ACC112 (cell line): ENCODE data around the gene AMZ2.
"Not testable (repeated sequence)": the region's sequence is repeated elsewhere in the genome, so short reads cannot be mapped to it uniquely, and the experiment has no call there.

Experiments used
- H2AFZ ChIP-seq: fragments of 200-600 bp; sonication (generic); one replicate; pipeline ENCODE4 v1.6.0; 2017; ENCODE audit warnings: antibody characterized with exemption, low read length; ENCODE audit not compliant: unreplicated experiment
- H3K27ac ChIP-seq: fragments of 200-600 bp; sonication (generic); 2 replicates; pipeline ENCODE4 v1.5.1; 2014; ENCODE audit warnings: low read depth, mild to moderate bottlenecking, antibody characterized with exemption, low read length, moderate library complexity
- H3K27me3 ChIP-seq: fragments of 200-600 bp; sonication (generic); 2 replicates; pipeline ENCODE4 v1.6.1; 2014; ENCODE audit warnings: mild to moderate bottlenecking, antibody characterized with exemption, low read length, moderate library complexity, mixed read lengths; ENCODE audit not compliant: insufficient read depth
- H3K36me3 ChIP-seq: fragments of 200-600 bp; sonication (generic); 2 replicates; pipeline ENCODE4 v1.6.1; 2016; ENCODE audit warnings: mild to moderate bottlenecking, antibody characterized with exemption, low read length, moderate library complexity, mixed read lengths; ENCODE audit not compliant: insufficient read depth
- H3K4me1 ChIP-seq: fragments of 200-600 bp; sonication (generic); one replicate; pipeline ENCODE4 v1.6.1; 2016; ENCODE audit warnings: low read length, mixed read lengths; ENCODE audit not compliant: insufficient read depth, unreplicated experiment, control insufficient read depth
- H3K4me3 ChIP-seq: fragments of 200-600 bp; sonication (generic); 2 replicates; pipeline ENCODE4 v1.5.1; 2014; ENCODE audit warnings: mild to moderate bottlenecking, low read depth, low read length
- H3K79me2 ChIP-seq: fragments of 200-600 bp; sonication (generic); one replicate; pipeline ENCODE4 v1.6.0; 2016; ENCODE audit warnings: low read length; ENCODE audit not compliant: control insufficient read depth, unreplicated experiment, insufficient read depth

The AMZ2 gene

DNA sequence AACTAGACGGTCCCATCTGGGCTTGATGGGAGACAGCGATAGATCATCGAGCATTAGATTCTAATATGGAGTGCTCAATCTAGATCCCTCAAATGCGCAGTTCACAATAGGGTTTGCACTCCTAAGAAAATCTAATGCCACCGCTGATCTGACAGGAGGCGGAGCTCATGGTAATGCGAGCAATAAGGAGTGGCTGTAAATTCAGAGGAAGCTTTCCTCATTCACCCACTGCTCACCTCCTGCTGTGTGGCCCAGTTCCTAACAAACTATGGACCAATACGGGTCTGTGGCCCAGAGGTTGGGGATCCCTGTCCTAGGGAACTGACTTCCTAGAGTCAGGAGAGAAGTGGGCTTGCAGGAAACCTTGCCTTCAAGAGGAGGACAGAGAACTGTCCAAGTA lies 25.2 kb upstream of the AMZ2 start:
- H2AFZ ChIP-seq, result no peak overlapping the region
- no peak overlapping the region for H3K4me3 ChIP-seq
- H3K36me3 ChIP-seq, result no peaks in the 10 kb centered on the region
- no peaks in the 10 kb centered on the region for H3K79me2 ChIP-seq
- H3K4me1 ChIP-seq, result no peaks in the 10 kb centered on the region
- H3K27ac ChIP-seq, result no peak overlapping the region
- no peaks in the 10 kb centered on the region for H3K27me3 ChIP-seq

DNA sequence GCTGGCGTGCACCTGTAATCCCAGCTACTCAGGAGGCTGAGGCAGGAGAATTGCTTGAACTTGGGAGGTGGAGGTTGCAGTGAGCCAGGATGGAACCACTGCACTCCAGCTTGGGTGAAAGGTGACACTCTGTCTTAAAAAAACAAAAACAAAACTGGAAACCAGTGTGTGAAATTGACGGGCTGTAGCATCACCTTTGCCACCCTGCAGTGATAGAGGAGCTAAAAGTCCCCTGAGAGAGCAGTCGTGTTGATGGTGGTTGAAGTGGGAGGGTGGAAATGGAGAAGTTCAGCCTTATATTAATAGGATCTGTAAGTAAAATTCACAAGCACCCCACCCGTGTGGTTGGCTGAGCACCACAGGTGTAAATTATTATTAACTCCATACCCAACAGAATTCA lies 22.8 kb upstream of the AMZ2 start:
- not testable (repeated sequence) for H3K27ac ChIP-seq, H3K36me3 ChIP-seq, H3K4me1 ChIP-seq, H2AFZ ChIP-seq, H3K79me2 ChIP-seq, H3K4me3 ChIP-seq, H3K27me3 ChIP-seq

DNA sequence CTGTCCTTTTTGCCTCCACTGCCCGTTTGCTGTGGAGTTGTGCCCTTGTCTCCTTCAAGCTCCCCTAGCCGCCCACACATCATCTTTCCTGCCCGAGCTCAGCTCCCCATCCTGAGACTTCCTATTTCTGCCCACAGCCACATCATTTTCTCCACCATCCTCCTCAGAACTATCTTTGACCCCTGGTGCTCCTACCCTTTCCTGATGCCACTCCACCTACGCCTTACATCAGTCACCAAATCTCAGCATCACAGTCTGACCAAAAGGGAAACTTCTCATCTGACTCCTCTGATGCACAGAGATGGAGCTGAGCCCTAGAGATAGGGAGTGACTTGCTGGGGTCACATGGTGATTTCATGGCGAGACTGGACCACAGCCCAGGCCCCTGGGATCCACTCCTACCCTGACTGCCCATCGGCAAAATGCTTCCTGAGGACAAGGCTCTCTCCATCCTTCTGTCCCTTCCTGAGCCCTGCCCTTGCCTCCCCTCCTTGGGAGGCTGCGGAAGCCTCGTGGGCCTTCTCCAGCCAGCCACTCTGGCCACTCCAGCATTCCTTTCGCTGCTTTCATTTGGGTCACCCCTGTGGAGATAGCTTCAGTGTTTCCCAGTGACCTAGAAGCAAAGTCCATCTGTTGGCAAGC lies 19.7 kb upstream of the AMZ2 start:
- not testable (repeated sequence) for H3K27ac ChIP-seq, H3K79me2 ChIP-seq, H3K4me3 ChIP-seq, H3K27me3 ChIP-seq, H2AFZ ChIP-seq, H3K36me3 ChIP-seq, H3K4me1 ChIP-seq

DNA sequence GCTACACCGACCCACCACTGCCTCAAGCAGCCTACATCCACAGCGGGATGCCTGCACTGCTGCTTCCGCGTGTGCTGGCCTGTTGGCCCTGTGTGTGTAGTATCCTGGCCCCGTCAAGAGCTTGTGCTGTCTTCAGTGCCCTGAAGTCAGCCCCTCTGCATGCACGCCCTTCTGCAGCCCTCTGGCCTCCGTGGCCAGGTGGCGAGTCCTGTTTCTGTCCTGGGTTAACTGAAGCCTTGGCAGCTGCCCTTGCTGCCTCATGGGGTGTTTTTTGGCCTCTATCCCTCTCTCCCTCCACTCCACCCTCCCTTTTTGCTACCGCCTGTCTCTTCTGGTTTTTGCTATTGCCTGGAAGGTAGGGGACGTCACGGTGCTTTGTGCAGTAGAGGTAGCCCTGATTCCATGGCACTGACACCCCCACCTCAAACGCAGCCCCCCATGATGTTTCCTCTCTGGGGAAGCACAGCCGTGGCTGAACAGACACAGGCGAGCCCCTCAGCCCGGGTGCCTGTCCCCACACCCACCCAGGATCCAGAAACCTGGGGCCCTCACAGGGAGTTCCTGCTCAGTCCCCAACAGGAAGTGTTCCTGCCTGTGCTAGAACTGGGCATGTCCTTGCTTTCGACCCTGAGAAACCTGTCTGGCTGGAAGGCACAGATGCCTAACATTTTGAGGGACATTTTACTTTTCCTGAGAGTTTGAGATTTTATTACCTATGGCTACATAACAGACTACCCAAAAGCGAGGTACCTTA lies 18.8 kb upstream of the AMZ2 start:
- H3K27ac ChIP-seq, result no peak overlapping the region
- H3K4me1 ChIP-seq, result no peaks in the 10 kb centered on the region
- H3K27me3 ChIP-seq, result no peaks in the 10 kb centered on the region
- H3K79me2 ChIP-seq, result no peaks in the 10 kb centered on the region
- H3K36me3 ChIP-seq, result no peaks in the 10 kb centered on the region
- H2AFZ ChIP-seq, result no peak overlapping the region
- H3K4me3 ChIP-seq, result no peak overlapping the region

DNA sequence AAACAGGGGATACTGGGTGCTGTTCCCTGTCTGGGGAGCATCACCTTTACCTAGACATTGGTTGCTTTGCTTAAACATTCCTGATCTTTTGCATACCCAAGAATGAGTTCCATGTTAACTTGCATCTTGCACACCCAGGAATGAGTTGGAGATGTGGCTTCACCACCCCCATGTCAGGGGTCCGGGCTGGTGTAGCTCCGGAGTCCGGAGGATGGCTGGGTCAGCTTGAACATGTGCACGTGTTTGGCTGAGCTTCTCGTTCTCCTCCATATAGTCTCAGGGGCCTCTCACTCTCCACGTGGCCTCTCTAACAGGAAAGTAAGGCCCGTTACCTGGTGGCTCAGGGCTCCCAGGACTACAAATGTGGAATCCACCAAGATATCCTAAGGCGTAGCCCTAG lies 18.2 kb upstream of the AMZ2 start:
- H3K27ac ChIP-seq, result no peak overlapping the region
- H3K79me2 ChIP-seq, result no peaks in the 10 kb centered on the region
- peaks cover 3% of the 10 kb centered on the region for H3K4me1 ChIP-seq
- no peak overlapping the region for H3K4me3 ChIP-seq
- no peaks in the 10 kb centered on the region for H3K27me3 ChIP-seq
- no peak overlapping the region for H2AFZ ChIP-seq
- H3K36me3 ChIP-seq, result no peaks in the 10 kb centered on the region

DNA sequence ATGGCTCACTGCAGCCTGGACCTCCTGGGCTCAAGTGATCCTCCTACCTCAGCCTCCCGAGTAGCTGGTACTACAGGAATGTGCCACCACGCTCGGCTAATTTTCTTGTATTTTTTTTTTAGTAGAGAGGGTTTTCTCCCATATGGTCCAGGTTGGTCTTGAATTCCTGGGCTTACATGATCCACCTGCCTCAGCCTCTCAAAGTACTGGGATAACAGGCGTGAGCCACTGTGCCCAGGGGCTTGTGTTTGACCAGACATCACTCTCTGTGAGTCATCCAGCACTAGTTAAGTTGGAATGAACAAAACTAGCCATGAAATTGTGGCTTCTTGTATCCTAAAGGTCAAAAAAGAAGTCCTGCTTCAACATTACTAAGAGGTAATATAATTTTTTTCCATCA lies 16.7 kb upstream of the AMZ2 start:
- H3K27ac ChIP-seq, H3K4me3 ChIP-seq, H3K27me3 ChIP-seq, H3K79me2 ChIP-seq, H2AFZ ChIP-seq, H3K36me3 ChIP-seq: not testable (repeated sequence)
- H3K4me1 ChIP-seq, result peaks cover 11% of the 10 kb centered on the region

DNA sequence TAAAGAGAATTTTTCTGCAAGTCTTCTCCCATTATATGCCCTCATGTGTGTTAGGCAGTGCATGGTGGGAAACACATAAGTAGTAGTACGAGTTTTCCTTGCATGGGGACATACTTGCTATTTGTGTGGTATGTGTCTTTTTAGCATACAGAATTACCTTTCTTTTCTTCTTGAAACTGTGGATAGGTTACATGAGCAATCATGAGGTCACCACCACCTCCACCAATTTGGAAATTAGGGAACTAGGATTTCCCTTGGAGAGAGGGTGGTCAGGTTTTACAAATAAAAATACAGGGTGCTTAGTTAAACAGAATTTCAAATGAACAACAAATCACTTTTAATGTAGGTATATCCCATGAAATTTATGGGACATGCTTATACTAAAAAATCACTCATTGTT lies 16.3 kb upstream of the AMZ2 start:
- no peaks in the 10 kb centered on the region for H3K79me2 ChIP-seq
- no peak overlapping the region for H3K4me3 ChIP-seq
- H3K27me3 ChIP-seq, result no peaks in the 10 kb centered on the region
- no peak overlapping the region for H3K27ac ChIP-seq
- no peaks in the 10 kb centered on the region for H3K36me3 ChIP-seq
- H3K4me1 ChIP-seq, result peaks cover 11% of the 10 kb centered on the region
- H2AFZ ChIP-seq, result no peak overlapping the region

DNA sequence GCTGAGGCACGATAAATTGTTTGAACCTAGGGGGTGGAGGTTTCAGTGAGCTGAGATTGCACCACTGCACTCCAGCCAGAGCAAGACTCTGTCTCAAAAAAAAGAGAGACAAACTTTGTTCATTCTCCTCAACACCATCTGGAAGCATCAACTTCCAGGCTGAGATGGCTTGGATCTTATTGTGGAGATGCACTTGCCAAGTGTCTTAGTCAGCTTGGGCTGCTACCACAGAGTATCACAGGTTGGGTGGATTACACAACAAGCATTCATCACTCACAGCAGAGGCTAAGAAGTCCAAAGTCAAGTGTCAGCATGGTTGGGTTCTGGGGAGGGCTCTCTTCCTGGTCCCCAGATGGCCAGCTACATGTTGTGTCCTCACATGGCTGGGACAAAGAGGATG lies 15.1 kb upstream of the AMZ2 start:
- H3K4me1 ChIP-seq, result peaks cover 11% of the 10 kb centered on the region
- H3K4me3 ChIP-seq, result not testable (repeated sequence)

DNA sequence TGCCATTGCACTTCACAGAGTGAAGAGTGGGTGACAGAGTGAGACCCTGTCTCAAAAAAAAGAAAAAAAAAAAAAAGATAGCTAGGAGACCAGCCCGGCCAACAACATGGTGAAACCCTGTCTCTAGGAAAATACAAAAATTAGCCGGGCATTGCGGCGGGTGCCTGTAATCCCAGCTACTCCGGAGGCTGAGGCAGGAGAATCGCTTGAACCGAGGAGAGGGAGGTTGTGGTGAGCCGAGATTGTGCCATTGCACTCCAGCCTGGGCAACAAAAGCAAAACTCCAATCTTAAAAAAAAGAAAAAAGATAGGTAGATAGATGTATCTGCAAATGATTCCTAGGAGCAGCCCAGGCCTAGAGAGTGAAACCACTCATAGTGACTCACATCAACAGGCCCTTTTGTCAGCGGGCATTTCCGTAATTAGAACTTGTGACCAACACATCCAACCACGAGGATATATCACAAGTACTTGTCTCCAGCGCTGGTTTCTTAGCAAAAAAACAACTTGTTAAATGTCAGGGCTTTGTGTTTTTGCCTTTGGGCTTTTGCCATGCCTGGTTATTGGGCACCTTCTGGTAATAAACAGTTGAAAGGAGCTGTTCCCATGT lies 13.0 kb upstream of the AMZ2 start:
- H3K4me1 ChIP-seq, result peaks cover 11% of the 10 kb centered on the region
- not testable (repeated sequence) for H3K79me2 ChIP-seq, H3K36me3 ChIP-seq, H2AFZ ChIP-seq, H3K27me3 ChIP-seq, H3K4me3 ChIP-seq
- H3K27ac ChIP-seq, result peak overlapping the region; percentile 51; the same call in 1 of the 2 replicates

More for the DNA sequence above, 15.1 kb upstream of the AMZ2 start:
- not testable (repeated sequence) for H2AFZ ChIP-seq, H3K27me3 ChIP-seq, H3K27ac ChIP-seq, H3K36me3 ChIP-seq, H3K79me2 ChIP-seq

DNA sequence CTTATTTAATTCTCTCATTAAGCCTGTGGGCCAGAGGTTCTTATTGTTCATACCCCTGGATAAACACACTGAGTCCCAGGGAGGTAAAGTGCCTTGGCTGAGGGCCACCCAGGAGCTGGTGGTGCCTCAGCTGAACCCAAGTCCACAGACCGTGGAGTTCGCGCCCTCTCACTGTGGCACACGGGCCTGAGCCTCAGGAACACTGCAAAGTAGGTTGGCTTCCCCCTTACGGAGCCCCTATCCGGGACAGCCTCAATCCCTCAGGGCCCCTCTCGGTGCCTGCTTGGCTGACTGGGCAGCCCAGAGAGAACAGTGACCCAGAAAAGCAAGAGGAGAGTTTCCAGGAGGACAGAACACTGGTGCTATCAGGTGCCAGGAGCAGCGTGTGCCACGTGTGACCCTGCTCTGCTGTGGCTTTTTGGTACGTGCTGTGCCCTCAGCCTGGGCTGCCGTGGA lies 12.5 kb upstream of the AMZ2 start:
- H2AFZ ChIP-seq, H3K79me2 ChIP-seq, H3K4me3 ChIP-seq, H3K36me3 ChIP-seq, H3K27me3 ChIP-seq: not testable (repeated sequence)
- peak overlapping the region; percentile 51; the same call in 1 of the 2 replicates for H3K27ac ChIP-seq
- H3K4me1 ChIP-seq, result peaks cover 11% of the 10 kb centered on the region
